Measurements from ENCODE around the gene KIR3DL3. TPM values are rescaled to one million over a fixed set of nuclear protein-coding genes. Genes with fewer than 3 reads are reported as not detected.
"Not testable (repeated sequence)": the region's sequence is repeated elsewhere in the genome, so short reads cannot be mapped to it uniquely, and the experiment has no call there.

Gene KIR3DL3
- total RNA-seq, 4 donors from 2014 or later = not detected

DNA sequence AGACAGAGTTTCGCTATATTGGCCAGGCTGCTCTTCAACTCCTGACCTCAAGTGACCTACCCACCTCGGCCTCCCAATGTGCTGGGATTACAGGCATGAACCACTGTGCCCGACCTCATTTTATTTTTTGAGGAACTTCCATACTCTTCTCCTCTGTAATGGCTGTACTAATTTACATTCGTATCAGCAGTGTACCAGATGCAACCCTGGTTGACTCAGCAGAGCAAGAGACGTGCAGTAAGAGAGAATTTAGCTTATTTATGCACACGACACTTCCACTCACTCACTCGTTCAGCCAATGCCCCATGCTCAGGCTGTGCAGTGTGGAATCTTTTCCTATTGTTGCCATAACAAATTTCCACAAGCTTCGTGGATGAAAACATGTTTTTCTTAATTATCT is 6.9 kb downstream of the KIR3DL3 start:
- ATAC-seq (ENCODE audit: low FRiP score) (no peak), DNase-seq (ENCODE audit: low spot score) (no peak)
- no peak for TF ChIP-seq CTCF (IDR thresholded peaks at IDR 0.05)

- not testable (repeated sequence) for DNase-seq (ENCODE audit: low spot score); ATAC-seq (ENCODE audit: low FRiP score)
Observed at GRCh38 chr19:54738306-54738705, 14.1 kb downstream of the KIR3DL3 start, which contains the start of gene KIR2DL3. Gene KIR2DL3, plus strand, starts transcription at chr19:54738513. Its CDS starts 33 bp downstream, at chr19:54738546.

DNA sequence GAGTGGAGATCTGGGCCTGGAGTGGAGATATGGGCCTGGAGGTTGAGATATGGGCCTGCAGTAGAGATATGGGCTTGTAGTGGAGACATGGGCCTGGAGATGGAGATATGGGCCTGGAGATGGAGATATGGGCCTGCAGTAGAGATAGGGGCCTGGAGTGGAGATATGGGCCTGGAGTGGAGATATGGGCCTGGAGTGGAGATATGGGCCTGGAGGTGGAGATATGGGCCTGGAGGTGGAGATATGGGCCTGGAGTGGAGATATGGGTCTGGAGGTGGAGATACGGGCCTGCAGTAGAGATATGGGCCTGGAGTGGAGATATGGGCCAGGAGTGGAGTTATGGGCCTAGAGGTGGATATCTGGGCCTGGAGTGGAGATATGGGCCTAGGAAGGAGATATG is 14.5 kb downstream of the KIR3DL3 start:
- TF ChIP-seq CTCF (IDR thresholded peaks at IDR 0.05) = no peak
- DNase-seq (ENCODE audit: low spot score) (no peak), ATAC-seq (ENCODE audit: low FRiP score) (no peak)

GRCh38 chr19:54739587-54740497 is 15.6 kb downstream of the KIR3DL3 start:
- ATAC-seq (ENCODE audit: low FRiP score) (no peak), DNase-seq (ENCODE audit: low spot score) (no peak)
- TF ChIP-seq CTCF (IDR thresholded peaks at IDR 0.05) = no peak

DNA sequence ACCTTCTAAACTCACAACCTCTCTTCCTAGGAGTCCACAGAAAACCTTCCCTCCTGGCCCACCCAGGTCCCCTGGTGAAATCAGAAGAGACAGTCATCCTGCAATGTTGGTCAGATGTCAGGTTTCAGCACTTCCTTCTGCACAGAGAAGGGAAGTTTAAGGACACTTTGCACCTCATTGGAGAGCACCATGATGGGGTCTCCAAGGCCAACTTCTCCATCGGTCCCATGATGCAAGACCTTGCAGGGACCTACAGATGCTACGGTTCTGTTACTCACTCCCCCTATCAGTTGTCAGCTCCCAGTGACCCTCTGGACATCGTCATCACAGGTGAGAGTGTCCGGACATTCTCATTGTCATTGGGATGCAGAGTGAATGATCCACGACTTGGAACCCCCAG is 17.7 kb downstream of the KIR3DL3 start:
- not testable (repeated sequence) for ATAC-seq (ENCODE audit: low FRiP score); DNase-seq (ENCODE audit: low spot score)

DNA sequence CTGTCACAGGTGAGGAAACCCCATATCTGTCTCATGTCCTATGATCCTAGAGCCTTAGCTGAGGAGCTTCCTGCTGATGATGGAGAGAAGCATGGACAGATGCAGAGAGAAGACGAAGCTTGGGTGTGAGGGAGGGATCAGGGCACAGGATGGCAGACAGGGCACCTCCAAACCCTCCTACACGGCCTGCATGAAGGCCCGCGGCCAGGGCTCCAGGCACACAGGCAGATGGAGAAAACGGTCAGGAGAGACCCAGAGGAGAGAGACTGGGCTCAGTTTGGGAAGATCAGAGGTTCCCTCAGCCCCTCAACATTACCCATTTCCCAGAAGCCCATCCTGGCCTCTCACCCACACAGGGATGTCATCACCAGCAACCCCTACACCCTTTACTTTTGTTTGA is 19.8 kb downstream of the KIR3DL3 start:
- not testable (repeated sequence) for ATAC-seq (ENCODE audit: low FRiP score); DNase-seq (ENCODE audit: low spot score)

DNA sequence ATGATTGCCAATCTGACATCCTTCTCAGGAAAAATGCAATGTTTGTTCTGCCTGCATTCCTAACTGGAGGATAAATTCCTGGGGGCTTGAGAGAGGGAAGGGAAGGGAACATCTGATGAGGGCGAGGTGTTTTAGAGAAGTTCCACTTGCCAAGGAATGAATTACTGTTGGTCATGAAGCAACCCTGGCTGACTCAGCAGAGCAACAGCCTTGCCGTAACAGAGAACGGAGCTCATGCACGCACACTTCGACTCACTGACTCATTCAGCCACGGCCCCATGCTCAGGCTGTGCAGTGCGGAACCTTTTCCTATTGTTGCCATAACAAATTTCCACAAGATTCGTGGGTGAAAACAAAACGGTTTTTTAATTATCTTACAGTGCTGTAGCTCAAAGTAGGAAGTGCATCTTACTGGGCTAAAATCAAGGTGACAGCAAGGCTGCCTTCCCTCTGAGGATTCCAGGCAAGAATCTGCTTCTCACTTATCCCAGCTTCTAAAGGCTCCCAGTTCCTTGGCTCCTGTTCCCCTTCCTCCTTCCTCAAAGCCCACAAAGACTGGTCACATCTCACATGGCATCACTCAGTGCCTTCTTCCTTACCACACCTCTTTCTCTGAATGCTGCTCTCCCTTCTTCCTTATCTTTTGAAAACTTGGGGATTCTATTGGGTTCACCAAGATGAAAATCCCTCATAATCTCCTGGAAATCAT is 23.5 kb downstream of the KIR3DL3 start:
- not testable (repeated sequence) for ATAC-seq (ENCODE audit: low FRiP score); DNase-seq (ENCODE audit: low spot score)

DNA sequence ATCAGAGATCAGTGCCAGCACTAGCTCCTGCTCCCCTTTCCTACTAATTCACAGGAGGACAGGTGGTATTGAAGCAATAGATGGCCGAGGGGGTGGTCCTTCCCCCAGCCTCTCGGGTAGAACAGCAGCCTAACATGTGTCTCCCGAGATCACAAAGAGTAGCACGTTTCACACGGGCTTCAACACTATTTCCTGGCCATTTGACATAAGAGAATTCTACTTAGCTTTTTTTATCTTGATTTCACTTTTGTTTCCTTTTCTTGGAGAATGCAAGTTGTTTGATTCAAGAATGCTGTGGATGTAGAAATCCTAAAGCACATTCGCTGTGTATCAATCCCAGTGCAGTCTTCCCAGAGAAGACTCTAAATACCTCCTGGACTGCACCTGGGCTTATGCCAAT is 26.0 kb downstream of the KIR3DL3 start:
- not testable (repeated sequence) for DNase-seq (ENCODE audit: low spot score); ATAC-seq (ENCODE audit: low FRiP score)

- not testable (repeated sequence) for ATAC-seq (ENCODE audit: low FRiP score); DNase-seq (ENCODE audit: low spot score)
Observed at GRCh38 chr19:54756204-54757110, 32.2 kb downstream of the KIR3DL3 start.

DNA sequence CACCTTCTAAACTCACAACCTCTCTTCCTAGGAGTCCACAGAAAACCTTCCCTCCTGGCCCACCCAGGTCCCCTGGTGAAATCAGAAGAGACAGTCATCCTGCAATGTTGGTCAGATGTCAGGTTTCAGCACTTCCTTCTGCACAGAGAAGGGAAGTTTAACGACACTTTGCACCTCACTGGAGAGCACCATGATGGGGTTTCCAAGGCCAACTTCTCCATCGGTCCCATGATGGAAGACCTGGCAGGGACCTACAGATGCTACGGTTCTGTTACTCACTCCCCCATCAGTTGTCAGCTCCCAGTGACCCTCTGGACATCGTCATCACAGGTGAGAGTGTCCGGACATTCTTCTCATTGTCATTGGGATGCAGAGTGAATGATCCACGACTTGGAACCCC is 34.3 kb downstream of the KIR3DL3 start:
- not testable (repeated sequence) for ATAC-seq (ENCODE audit: low FRiP score); DNase-seq (ENCODE audit: low spot score)

DNA sequence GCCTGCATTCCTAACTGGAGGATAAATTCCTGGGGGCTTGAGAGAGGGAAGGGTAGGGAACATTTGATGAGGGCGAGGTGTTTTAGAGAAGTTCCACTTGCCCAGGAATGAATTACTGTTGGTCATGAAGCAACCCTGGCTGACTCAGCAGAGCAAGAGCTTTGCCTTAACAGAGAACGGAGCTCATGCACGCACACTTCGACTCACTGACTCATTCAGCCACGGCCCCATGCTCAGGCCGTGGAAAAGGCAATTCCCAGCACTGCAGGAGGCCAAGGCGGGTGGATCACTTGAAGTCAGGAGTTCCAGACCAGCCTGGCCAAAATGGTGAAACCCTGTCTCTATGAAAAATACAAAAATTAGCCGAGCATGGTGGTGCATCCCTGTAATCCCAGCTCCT is 40.0 kb downstream of the KIR3DL3 start:
- ATAC-seq (ENCODE audit: low FRiP score); DNase-seq (ENCODE audit: low spot score): not testable (repeated sequence)

DNA sequence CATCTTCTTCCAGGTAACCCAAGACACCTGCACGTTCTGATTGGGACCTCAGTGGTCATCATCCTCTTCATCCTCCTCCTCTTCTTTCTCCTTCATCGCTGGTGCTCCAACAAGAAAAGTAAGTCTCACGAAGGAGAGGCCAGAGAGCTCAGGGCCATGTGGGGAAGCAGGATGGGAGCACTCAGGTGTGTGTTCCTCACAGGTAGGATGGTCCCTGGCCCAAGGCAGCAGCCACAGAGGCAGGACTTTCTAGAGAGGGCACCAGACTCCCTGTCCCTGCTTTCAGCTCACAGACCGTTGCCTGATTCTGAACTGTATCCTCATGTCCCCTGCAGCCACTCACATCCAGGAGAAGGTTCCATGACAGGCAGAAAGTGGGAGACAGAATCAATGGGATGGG is 42.2 kb downstream of the KIR3DL3 start:
- not testable (repeated sequence) for DNase-seq (ENCODE audit: low spot score); ATAC-seq (ENCODE audit: low FRiP score)

GRCh38 chr19:54769646-54770045 is 45.4 kb downstream of the KIR3DL3 start, which contains the start of gene KIR2DL1:
Gene KIR2DL1, plus strand, starts transcription at chr19:54769793. Its CDS starts 58 bp downstream, at chr19:54769851.
- not testable (repeated sequence) for DNase-seq (ENCODE audit: low spot score); ATAC-seq (ENCODE audit: low FRiP score)

DNA sequence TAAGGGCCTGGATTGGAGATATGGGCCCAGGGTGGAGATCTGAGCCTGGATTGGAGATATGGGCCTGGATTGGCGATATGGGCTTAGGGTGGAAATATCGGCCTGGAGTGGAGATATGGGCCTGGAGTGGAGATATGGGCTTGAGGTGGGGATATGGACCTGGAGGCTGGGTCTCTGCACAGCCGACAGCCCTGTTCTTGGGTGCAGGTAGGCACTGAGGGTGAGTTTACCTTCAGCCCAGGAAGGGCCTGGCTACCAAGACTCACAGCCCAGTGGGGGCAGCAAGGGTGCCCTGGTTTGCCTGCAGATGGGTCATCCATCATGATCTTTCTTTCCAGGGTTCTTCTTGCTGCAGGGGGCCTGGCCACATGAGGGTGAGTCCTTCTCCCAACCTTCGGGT is 46.3 kb downstream of the KIR3DL3 start:
- not testable (repeated sequence) for DNase-seq (ENCODE audit: low spot score); ATAC-seq (ENCODE audit: low FRiP score)

Measured in omental fat pad (tissue), 4 donors.